Measurements from ENCODE around the gene ZNF777. TPM values are rescaled to one million over a fixed set of nuclear protein-coding genes. Genes with fewer than 3 reads are reported as not detected.

ZNF777 gene
- total RNA-seq, 1 donor from 2014 or later: 16.3 TPM

- no peak overlapping the region for H3K27ac Mint-ChIP-seq (ENCODE audit: unreplicated experiment)
- H3K27me3 Mint-ChIP-seq (ENCODE audit: unreplicated experiment): no peaks in the 10 kb centered on the region
- no peak for TF ChIP-seq CTCF (IDR thresholded peaks at IDR 0.05)
- H3K9me3 Mint-ChIP-seq (ENCODE audit: unreplicated experiment): no peaks in the 10 kb centered on the region
- peaks cover 16% of the 10 kb centered on the region for H3K4me1 Mint-ChIP-seq (ENCODE audit: unreplicated experiment)
- no peak overlapping the region for H3K4me3 Mint-ChIP-seq (ENCODE audit: unreplicated experiment)
- H3K36me3 Mint-ChIP-seq (ENCODE audit: unreplicated experiment): peaks cover 23% of the 10 kb centered on the region
- no peak for DNase-seq (ENCODE audit: extremely low spot score, unreplicated experiment)
These were observed 4.1 kb downstream of the ZNF777 start for GRCh38 chr7:149456506-149457421.

GRCh38 chr7:149455175-149455950, 5.5 kb downstream of the ZNF777 start:
- Mint-ChIP-seq H3K36me3 (ENCODE audit: unreplicated experiment) (peaks cover 32% of the 10 kb centered on the region), H3K27me3 (ENCODE audit: unreplicated experiment) (no peaks in the 10 kb centered on the region), H3K4me1 (ENCODE audit: unreplicated experiment) (peaks cover 11% of the 10 kb centered on the region), H3K27ac (ENCODE audit: unreplicated experiment) (no peak overlapping the region), H3K4me3 (ENCODE audit: unreplicated experiment) (no peak overlapping the region), H3K9me3 (ENCODE audit: unreplicated experiment) (no peaks in the 10 kb centered on the region)
- peak; percentile 79 for DNase-seq (ENCODE audit: extremely low spot score, unreplicated experiment)
- TF ChIP-seq CTCF (IDR thresholded peaks at IDR 0.05): no peak

DNA sequence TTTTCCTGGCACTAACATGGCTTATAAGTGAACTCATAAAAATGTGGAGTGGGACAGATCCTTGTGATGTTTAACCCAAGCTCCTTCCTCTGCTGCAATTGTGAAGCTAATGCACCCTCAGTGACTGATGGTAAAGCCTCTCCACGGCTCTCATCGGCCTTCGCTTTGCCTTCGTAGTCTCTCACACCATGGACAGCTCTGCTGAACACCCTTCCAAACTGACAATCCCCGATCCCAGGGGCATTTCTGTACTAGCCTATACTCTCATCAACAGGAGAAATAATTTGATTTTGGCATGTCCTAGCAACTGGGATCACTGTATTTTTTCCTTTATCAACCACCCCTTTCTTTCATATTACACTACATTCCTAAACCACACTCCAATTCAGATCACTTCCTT, 6.1 kb downstream of the ZNF777 start:
- Mint-ChIP-seq H3K27me3 (ENCODE audit: unreplicated experiment) (no peaks in the 10 kb centered on the region), H3K4me3 (ENCODE audit: unreplicated experiment) (no peak overlapping the region), H3K4me1 (ENCODE audit: unreplicated experiment) (peaks cover 11% of the 10 kb centered on the region), H3K9me3 (ENCODE audit: unreplicated experiment) (no peaks in the 10 kb centered on the region), H3K36me3 (ENCODE audit: unreplicated experiment) (peaks cover 38% of the 10 kb centered on the region), H3K27ac (ENCODE audit: unreplicated experiment) (no peak overlapping the region)
- no peak for TF ChIP-seq CTCF (IDR thresholded peaks at IDR 0.05)
- DNase-seq (ENCODE audit: extremely low spot score, unreplicated experiment): peak; percentile 53

DNA sequence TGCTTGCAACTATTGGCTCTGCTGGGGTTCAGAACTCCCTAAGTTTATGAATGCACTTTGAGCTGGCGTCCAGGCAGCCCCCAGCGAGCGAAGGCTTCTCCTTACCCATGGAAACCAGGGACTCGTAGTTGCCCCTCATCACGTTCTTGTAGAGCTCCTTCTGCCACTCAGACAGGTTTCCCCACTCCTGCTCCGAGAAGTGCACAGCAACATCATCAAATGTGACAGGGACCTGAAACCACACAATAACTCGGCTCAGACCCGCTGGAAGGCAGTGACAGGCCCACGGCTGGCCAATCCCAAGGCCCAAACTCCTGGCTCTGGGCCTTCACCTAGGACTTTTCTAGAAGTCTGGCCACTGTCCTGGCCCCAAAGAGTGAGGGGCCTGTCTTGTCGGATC, 6.9 kb downstream of the ZNF777 start:
- H3K9me3 Mint-ChIP-seq (ENCODE audit: unreplicated experiment): no peaks in the 10 kb centered on the region
- TF ChIP-seq CTCF (IDR thresholded peaks at IDR 0.05): no peak
- DNase-seq (ENCODE audit: extremely low spot score, unreplicated experiment): peak; percentile 73
- H3K27me3 Mint-ChIP-seq (ENCODE audit: unreplicated experiment): no peaks in the 10 kb centered on the region
- H3K4me3 Mint-ChIP-seq (ENCODE audit: unreplicated experiment): no peak overlapping the region
- peaks cover 10% of the 10 kb centered on the region for H3K4me1 Mint-ChIP-seq (ENCODE audit: unreplicated experiment)
- H3K36me3 Mint-ChIP-seq (ENCODE audit: unreplicated experiment): peaks cover 46% of the 10 kb centered on the region
- H3K27ac Mint-ChIP-seq (ENCODE audit: unreplicated experiment): no peak overlapping the region

- TF ChIP-seq CTCF (IDR thresholded peaks at IDR 0.05): no peak
- no peaks in the 10 kb centered on the region for H3K4me1 Mint-ChIP-seq (ENCODE audit: unreplicated experiment)
- peaks cover 67% of the 10 kb centered on the region for H3K36me3 Mint-ChIP-seq (ENCODE audit: unreplicated experiment)
- peak; percentile 80 for DNase-seq (ENCODE audit: extremely low spot score, unreplicated experiment)
- no peaks in the 10 kb centered on the region for H3K9me3 Mint-ChIP-seq (ENCODE audit: unreplicated experiment)
- no peak overlapping the region for H3K27ac Mint-ChIP-seq (ENCODE audit: unreplicated experiment)
- no peak overlapping the region for H3K4me3 Mint-ChIP-seq (ENCODE audit: unreplicated experiment)
- no peaks in the 10 kb centered on the region for H3K27me3 Mint-ChIP-seq (ENCODE audit: unreplicated experiment)
These were observed 10.0 kb downstream of the ZNF777 start for GRCh38 chr7:149450821-149451220.
